SK-N-SH (cell line): Measurements from ENCODE around the gene ASAP2. TPM values are rescaled to one million over a fixed set of nuclear protein-coding genes. Genes with fewer than 3 reads are reported as not detected.

ENCODE experiments used
- CTCF ChIA-PET: fragments of 300-600, 350-600 bp; formaldehyde crosslinking; extraction: SDS; loops from one replicate; lab custom pipeline; 2021; lab: Yijun Ruan, JAX
- POLR2A ChIA-PET: fragments of 350-600 bp; sonication (Branson Sonifier 250); formaldehyde crosslinking; extraction: SDS; loops from one replicate; lab custom pipeline; 2020; ENCODE audit warnings: antibody characterized with exemption, inconsistent platforms; lab: Yijun Ruan, JAX
- DNase-seq: peaks from one replicate; pipeline ENCODE4 v3.0.0; 2012
- H2AFZ ChIP-seq: fragments of 200-600 bp; sonication (generic); 2 replicates; pipeline ENCODE4 v1.8.1; 2016; ENCODE audit warnings: antibody characterized with exemption, mild to moderate bottlenecking, low read depth
- H3F3A ChIP-seq: fragments of 200-600 bp; sonication (generic); replicated peaks from 2 replicates; pipeline ENCODE3; 2016; ENCODE audit warnings: antibody characterized with exemption, mild to moderate bottlenecking; ENCODE audit not compliant: insufficient read depth
- H3K27ac ChIP-seq, 2 experiments: fragments of 200-500 bp in 1 of 2; fragments of 200-600 bp in 1 of 2; sonication (Bioruptor generic) in 1 of 2; sonication (generic), shearing (Covaris generic) in 1 of 2; 2 replicates each; pipeline versions ENCODE4 v1.5.1 to v1.6.1; 2014 to 2016; ENCODE audit warnings: low read depth in 2 of 2, inconsistent platforms in 1 of 2, low read length in 1 of 2, mild to moderate bottlenecking in 1 of 2, mixed read lengths in 1 of 2
- H3K27me3 ChIP-seq: fragments of 200-600 bp; sonication (generic), shearing (Covaris generic); 2 replicates; pipeline ENCODE4 v1.6.1; 2016; ENCODE audit warnings: mixed run types; ENCODE audit not compliant: insufficient read depth
- H3K36me3 ChIP-seq, 2 experiments: fragments of 200-500 bp in 1 of 2; fragments of 200-600 bp in 1 of 2; sonication (Bioruptor generic) in 1 of 2; sonication (generic) in 1 of 2; replicated peaks in 1 of 2; 2 replicates each; pipeline versions ENCODE3 to v1.5.1; 2014 to 2016; ENCODE audit warnings: low read length in 1 of 2, mild to moderate bottlenecking in 1 of 2; ENCODE audit not compliant: insufficient read depth in 2 of 2, control insufficient read depth in 1 of 2
- H3K4me1 ChIP-seq, 2 experiments: fragments of 200-500 bp in 1 of 2; fragments of 200-600 bp in 1 of 2; sonication (Bioruptor generic) in 1 of 2; sonication (generic), shearing (Covaris generic) in 1 of 2; 2 replicates each; pipeline versions ENCODE4 v1.5.1 to v1.6.1; 2014 to 2016; ENCODE audit warnings: low read depth in 1 of 2, low read length in 1 of 2, mixed run types in 1 of 2; ENCODE audit not compliant: insufficient read depth in 2 of 2, control insufficient read depth in 1 of 2
- H3K4me2 ChIP-seq: fragments of 200-600 bp; sonication (generic), shearing (Covaris generic); 2 replicates; pipeline ENCODE4 v1.6.1; 2017; ENCODE audit warnings: mixed run types
- H3K4me3 ChIP-seq, 2 experiments: fragments of 200-500 bp in 1 of 2; fragments of 200-600 bp in 1 of 2; sonication (Bioruptor generic) in 1 of 2; sonication (generic), shearing (Covaris generic) in 1 of 2; 2 replicates each; pipeline versions ENCODE4 v1.5.1 to v1.8.1; 2014 to 2016; ENCODE audit warnings: low read depth in 2 of 2, inconsistent platforms in 1 of 2, low read length in 1 of 2, mild to moderate bottlenecking in 1 of 2, mixed read lengths in 1 of 2, moderate library complexity in 1 of 2
- H3K79me2 ChIP-seq: fragments of 200-600 bp; sonication (generic); 2 replicates; pipeline ENCODE4 v1.8.1; 2017; ENCODE audit warnings: mild to moderate bottlenecking; ENCODE audit not compliant: insufficient read depth
- H3K9ac ChIP-seq: fragments of 200-600 bp; sonication (generic); 2 replicates; pipeline ENCODE4 v1.6.1; 2017; ENCODE audit warnings: mixed run types
- H3K9me2 ChIP-seq: fragments of 200-600 bp; sonication (generic); 2 replicates; pipeline ENCODE4 v1.6.1; 2017; ENCODE audit warnings: mixed run types
- H3K9me3 ChIP-seq: fragments of 200-600 bp; sonication (generic); 2 replicates; pipeline ENCODE4 v1.6.1; 2017; ENCODE audit warnings: mixed run types, mild to moderate bottlenecking, moderate library complexity
- H4K20me1 ChIP-seq: fragments of 200-600 bp; sonication (generic); 2 replicates; pipeline ENCODE4 v1.6.1; 2017; ENCODE audit warnings: mild to moderate bottlenecking, mixed run types; ENCODE audit not compliant: insufficient read depth
- CHD2 ChIP-seq: fragments of 150-350 bp; IDR thresholded peaks from 2 replicates; pipeline ENCODE4 v1.6.1; 2018; ENCODE audit warnings: low read length; ENCODE audit not compliant: partially characterized antibody
- ELF1 ChIP-seq: IDR thresholded peaks from 2 replicates; pipeline ENCODE4 v1.4.0; 2012
- EP300 ChIP-seq, 2 experiments: IDR thresholded peaks; 2 replicates each; pipeline versions ENCODE4 v1.4.0 to v1.6.1; 2012; ENCODE audit warnings: borderline replicate concordance in 1 of 2, low read depth in 1 of 2, low read length in 1 of 2
- GABPA ChIP-seq: IDR thresholded peaks from 2 replicates; pipeline ENCODE4 v1.4.0; 2012; ENCODE audit warnings: low read depth, mild to moderate bottlenecking
- GATA2 ChIP-seq: sonication (generic); formaldehyde crosslinking; IDR thresholded peaks from 2 replicates; pipeline ENCODE4 v1.5.0; 2020; ENCODE audit warnings: mild to moderate bottlenecking, missing genetic modification reagents
- IRF3 ChIP-seq: fragments of 150-350 bp; IDR thresholded peaks from 2 replicates; pipeline ENCODE4 v1.6.1; 2016; ENCODE audit warnings: mild to moderate bottlenecking, low read depth, low read length
- NFIC ChIP-seq: IDR thresholded peaks from 2 replicates; pipeline ENCODE4 v1.4.0; 2012; ENCODE audit warnings: borderline replicate concordance
- NRF1 ChIP-seq: IDR thresholded peaks from 2 replicates; pipeline ENCODE4 v1.6.1; 2012; ENCODE audit warnings: low read depth, mild to moderate bottlenecking, low read length
- PBX3 ChIP-seq: IDR thresholded peaks from 2 replicates; pipeline ENCODE4; 2012
- RAD21 ChIP-seq: IDR thresholded peaks from 2 replicates; pipeline ENCODE4 v1.6.1; 2012; ENCODE audit warnings: mild to moderate bottlenecking, low read length
- RCOR1 ChIP-seq: fragments of 150-350 bp; IDR thresholded peaks from 2 replicates; pipeline ENCODE4 v1.6.1; 2017; ENCODE audit warnings: antibody characterized with exemption, low read length
- REST ChIP-seq: IDR thresholded peaks from 2 replicates; pipeline ENCODE4 v1.6.1; 2012; ENCODE audit warnings: mild to moderate bottlenecking, low read depth, low read length, moderate library complexity
- RFX5 ChIP-seq: IDR thresholded peaks from 2 replicates; pipeline ENCODE4 v1.6.1; 2012; ENCODE audit warnings: mild to moderate bottlenecking, improper control_type of control experiment, low read length
- RXRA ChIP-seq: IDR thresholded peaks from 2 replicates; pipeline ENCODE4 v1.4.0; 2012; ENCODE audit warnings: low read depth, mild to moderate bottlenecking, borderline replicate concordance
- SIN3A ChIP-seq: IDR thresholded peaks from 2 replicates; pipeline ENCODE4 v1.6.1; 2012; ENCODE audit warnings: low read depth, mild to moderate bottlenecking, low read length, moderate library complexity, borderline replicate concordance
- SMC3 ChIP-seq: IDR thresholded peaks from 2 replicates; pipeline ENCODE4 v1.6.1; 2012; ENCODE audit warnings: low read depth, low read length, improper control_type of control experiment
- TCF12 ChIP-seq: IDR thresholded peaks from 2 replicates; pipeline ENCODE4 v1.4.0; 2012
- TEAD4 ChIP-seq: IDR thresholded peaks from 2 replicates; pipeline ENCODE4 v1.4.0; 2012; ENCODE audit warnings: mild to moderate bottlenecking, borderline replicate concordance; ENCODE audit not compliant: insufficient read depth
- USF1 ChIP-seq: IDR thresholded peaks from 2 replicates; pipeline ENCODE4 v1.4.0; 2012; ENCODE audit warnings: low read depth, borderline replicate concordance
- USF2 ChIP-seq: fragments of 150-350 bp; IDR thresholded peaks from 2 replicates; pipeline ENCODE4 v1.6.1; 2017; ENCODE audit warnings: antibody characterized with exemption, low read length, low read depth, borderline replicate concordance
- YY1 ChIP-seq: IDR thresholded peaks from 2 replicates; pipeline ENCODE4 v1.4.0; 2012; ENCODE audit warnings: low read depth, mild to moderate bottlenecking
- ZBTB33 ChIP-seq: IDR thresholded peaks from 2 replicates; pipeline ENCODE4 v1.4.0; 2012; ENCODE audit warnings: low read depth, borderline replicate concordance
- WGBS: methylation state at CpG from one replicate; pipeline ENCODE4 v1.1.6; 2017; ENCODE audit warnings: low lambda C conversion rate; 5-methylcytosine and 5-hydroxymethylcytosine counted together
- polyA plus RNA-seq, 3 experiments: library from polyadenylated mRNA; depleted of rRNA; stranded (reverse); fragments of >200 nt; gene quantifications; 2 replicates each; pipeline ENCODE4 v1.2.3, GENCODE V29; 2012

The ASAP2 gene
- polyA plus RNA-seq, 1 of the 3 experiments (the other 2 are of a cell fraction): 37.9 TPM

- no peak for TF ChIP-seq USF1
- no peak for TF ChIP-seq RCOR1
These were observed 6.0 kb upstream of the ASAP2 start (continued) for GRCh38 chr2:9200633-9201015.

- peak overlapping the region; percentile 47 for H3K4me2 ChIP-seq
- peak overlapping the region; percentile 2; the same call in 1 of the 2 replicates for H2AFZ ChIP-seq
- H3K79me2 ChIP-seq: no peaks in the 10 kb centered on the region
- H3K4me3 ChIP-seq: no peak overlapping the region
- no peak for DNase-seq
- no peaks in the 10 kb centered on the region for H4K20me1 ChIP-seq
- no peaks in the 10 kb centered on the region for H3K27me3 ChIP-seq
- 68% methylated on average over 5 of the region's 5 CpGs for WGBS
- H3K9ac ChIP-seq: peak overlapping the region; percentile 16; the same call in 1 of the 2 replicates
- no peaks in the 10 kb centered on the region for H3K9me3 ChIP-seq
- ChIA-PET CTCF (interaction anchor here (0.8 to 1.9 kb wide), 3 partner anchors 38 to 151 kb away, joined by 3 to 7 read pairs (median 3); no protein-coding TSS in a partner anchor), POLR2A (no interaction called here)
- no peaks in the 10 kb centered on the region for H3K36me3 ChIP-seq
- H3K4me1 ChIP-seq: peaks cover 12 to 28% of the 10 kb centered on the region in 2 experiments; a peak in 3 of 4 replicates
- H3K27ac ChIP-seq: peak overlapping the region in 1 of 2 experiments; percentile 73; a peak in 2 of 4 replicates
- H3F3A ChIP-seq: peaks cover 49% of the 10 kb centered on the region
- H3K9me2 ChIP-seq: no peaks in the 10 kb centered on the region
- TF ChIP-seq IRF3 (no peak), RFX5 (no peak), REST (no peak), NRF1 (no peak), ELF1 (no peak), RCOR1 (no peak), SIN3A (no peak), PBX3 (peak; percentile 18; the same call in 1 of the 2 replicates), CHD2 (no peak), ZBTB33 (no peak), SMC3 (no peak), GABPA (no peak), USF2 (no peak), RAD21 (no peak), TEAD4 (no peak), GATA2 (CRISPR knock-in tag) (no peak), TCF12 (peak; percentile 79), EP300 (IDR thresholded peaks at IDR 0.05; ENCODE audit: borderline replicate concordance in 1 of 2, low read depth in 1 of 2, low read length in 1 of 2) (peak in 1 of 2 experiments; percentile 40; a peak in 1 of 4 replicates), YY1 (no peak), NFIC (peak; percentile 23; the same call in 1 of the 2 replicates), RXRA (no peak)
These were observed 5.3 kb upstream of the ASAP2 start for GRCh38 chr2:9201185-9201891.
